OCI-LY1 (cell line): ENCODE data around the gene RSPRY1.
"Not testable (repeated sequence)": the region's sequence is repeated elsewhere in the genome, so short reads cannot be mapped to it uniquely, and the experiment has no call there.

ENCODE experiments used
- H2AFZ ChIP-seq: fragments of 200-600 bp; sonication (generic), shearing (Covaris generic); 2 replicates; pipeline ENCODE4 v1.6.0; 2014; ENCODE audit warnings: antibody characterized with exemption, mild to moderate bottlenecking, low read length
- H3F3A ChIP-seq: fragments of 200-600 bp; sonication (generic), shearing (Covaris generic); 2 replicates; pipeline ENCODE4 v1.6.0; 2014; ENCODE audit warnings: mild to moderate bottlenecking, antibody characterized with exemption, low read length, moderate library complexity; ENCODE audit not compliant: insufficient read depth
- H3K27ac ChIP-seq: fragments of 200-600 bp; sonication (generic); 2 replicates; pipeline ENCODE4 v1.5.1; 2014; ENCODE audit warnings: low read length, mixed run types, mild to moderate bottlenecking, low read depth; ENCODE audit not compliant: poor library complexity, severe bottlenecking
- H3K27me3 ChIP-seq: fragments of 200-600 bp; sonication (generic); 2 replicates; pipeline ENCODE4 v1.6.0; 2014; ENCODE audit warnings: antibody characterized with exemption, mild to moderate bottlenecking, low read length, moderate library complexity; ENCODE audit not compliant: insufficient read depth
- H3K36me3 ChIP-seq: fragments of 200-600 bp; sonication (generic); 2 replicates; pipeline ENCODE4 v1.6.1; 2014; ENCODE audit warnings: mild to moderate bottlenecking, antibody characterized with exemption, low read length, moderate library complexity, mixed read lengths; ENCODE audit not compliant: insufficient read depth
- H3K4me1 ChIP-seq: fragments of 200-600 bp; sonication (generic); 2 replicates; pipeline ENCODE4 v1.5.1; 2014; ENCODE audit warnings: mild to moderate bottlenecking, low read length, moderate library complexity; ENCODE audit not compliant: insufficient read depth, severe bottlenecking
- H3K4me2 ChIP-seq: fragments of 200-600 bp; sonication (generic), shearing (Covaris generic); 2 replicates; pipeline ENCODE4 v1.6.1; 2014; ENCODE audit warnings: low read length
- H3K4me3 ChIP-seq: fragments of 200-600 bp; sonication (generic); 2 replicates; pipeline ENCODE4 v1.5.1; 2014; ENCODE audit warnings: low read length, low read depth, mild to moderate bottlenecking, mixed read lengths; ENCODE audit not compliant: poor library complexity, severe bottlenecking
- H3K79me2 ChIP-seq: fragments of 200-600 bp; shearing (Covaris generic); 2 replicates; pipeline ENCODE4 v1.6.1; 2016; ENCODE audit warnings: mixed run types, low read length, mixed read lengths; ENCODE audit not compliant: insufficient read depth
- H3K9ac ChIP-seq: fragments of 200-600 bp; sonication (generic), shearing (Covaris generic); 2 replicates; pipeline ENCODE4 v1.6.1; 2014; ENCODE audit warnings: mild to moderate bottlenecking, low read length, mixed read lengths
- H3K9me2 ChIP-seq: fragments of 200-600 bp; sonication (generic), shearing (Covaris generic); 2 replicates; pipeline ENCODE4 v1.6.1; 2014; ENCODE audit warnings: low read depth, mild to moderate bottlenecking, low read length, mixed read lengths
- H3K9me3 ChIP-seq: fragments of 200-600 bp; shearing (Covaris generic); 2 replicates; pipeline ENCODE4 v1.6.1; 2014; ENCODE audit warnings: low read length, mixed read lengths
- H4K20me1 ChIP-seq: fragments of 200-600 bp; sonication (generic), shearing (Covaris generic); 2 replicates; pipeline ENCODE4 v1.6.0; 2016; ENCODE audit warnings: mild to moderate bottlenecking, low read length; ENCODE audit not compliant: insufficient read depth
- CTCF ChIP-seq: fragments of 200-600 bp; sonication (generic), shearing (Covaris generic); IDR thresholded peaks from 2 replicates; pipeline ENCODE4 v1.5.1; 2017; ENCODE audit warnings: mild to moderate bottlenecking, antibody characterized with exemption, low read length, moderate library complexity, mixed read lengths
- EZH2 ChIP-seq: fragments of 200-600 bp; sonication (generic), shearing (Covaris generic); IDR thresholded peaks from 2 replicates; pipeline ENCODE4 v1.8.0; 2017; ENCODE audit warnings: borderline replicate concordance, mixed run types, mild to moderate bottlenecking, antibody characterized with exemption, low read length, moderate library complexity, mixed read lengths

RSPRY1 gene

GRCh38 chr16:57184887-57185445, 1.2 kb upstream of the RSPRY1 start:
- no peaks in the 10 kb centered on the region for H3K9me2 ChIP-seq
- H3K79me2 ChIP-seq: peaks cover 74% of the 10 kb centered on the region
- H3K9ac ChIP-seq: peak overlapping the region; percentile 92
- peaks cover 30% of the 10 kb centered on the region for H3K4me1 ChIP-seq
- H3K9me3 ChIP-seq: no peaks in the 10 kb centered on the region
- H3K4me2 ChIP-seq: peak overlapping the region; percentile 98
- TF ChIP-seq CTCF (no peak), EZH2 (no peak)
- H2AFZ ChIP-seq: no peak overlapping the region
- H3K36me3 ChIP-seq: 0 out of 2 replicates have a peak, but pooled peaks cover 4% of the 10 kb centered on the region
- H4K20me1 ChIP-seq: no peaks in the 10 kb centered on the region
- peak overlapping the region; percentile 76 for H3K4me3 ChIP-seq
- H3K27ac ChIP-seq: peak overlapping the region; percentile 34
- no peaks in the 10 kb centered on the region for H3K27me3 ChIP-seq
- H3F3A ChIP-seq: no peaks in the 10 kb centered on the region

DNA sequence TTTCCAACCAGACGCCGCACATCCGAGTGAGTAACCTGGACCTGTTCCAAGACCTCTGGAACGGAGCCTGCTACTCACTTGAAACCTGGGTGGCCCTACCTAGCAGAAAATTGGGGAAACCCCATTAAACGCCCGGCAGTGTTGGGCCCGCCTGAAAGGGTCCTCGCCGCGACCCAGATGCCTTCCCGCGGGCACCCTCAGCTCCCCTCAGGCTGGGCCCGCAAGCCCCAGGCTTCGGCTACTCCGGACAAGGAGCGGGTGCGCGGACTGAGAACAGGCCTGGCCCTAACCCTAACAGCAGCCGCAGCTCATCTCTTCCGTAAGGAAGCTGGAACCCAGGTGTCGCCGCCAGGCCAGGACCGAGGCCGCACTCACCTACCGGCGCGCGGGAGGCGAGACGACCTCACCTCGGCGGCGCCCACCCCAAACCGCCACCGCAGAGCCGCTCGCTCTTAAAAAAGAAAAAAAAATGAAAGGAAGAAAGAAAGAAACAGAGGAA, 634 bp upstream of the RSPRY1 start:
- no peaks in the 10 kb centered on the region for H3K9me2 ChIP-seq
- 0 out of 2 replicates have a peak, but pooled peaks cover 4% of the 10 kb centered on the region for H3K36me3 ChIP-seq
- no peak overlapping the region for H2AFZ ChIP-seq
- peaks cover 30% of the 10 kb centered on the region for H3K4me1 ChIP-seq
- H3K4me3 ChIP-seq: peak overlapping the region; percentile 76
- peak overlapping the region; percentile 98 for H3K4me2 ChIP-seq
- no peaks in the 10 kb centered on the region for H3K9me3 ChIP-seq
- TF ChIP-seq CTCF (no peak), EZH2 (no peak)
- no peaks in the 10 kb centered on the region for H4K20me1 ChIP-seq
- H3K27me3 ChIP-seq: no peaks in the 10 kb centered on the region
- peaks cover 76% of the 10 kb centered on the region for H3K79me2 ChIP-seq
- no peaks in the 10 kb centered on the region for H3F3A ChIP-seq
- peak overlapping the region; percentile 92 for H3K9ac ChIP-seq
- peak overlapping the region; percentile 34 for H3K27ac ChIP-seq

DNA sequence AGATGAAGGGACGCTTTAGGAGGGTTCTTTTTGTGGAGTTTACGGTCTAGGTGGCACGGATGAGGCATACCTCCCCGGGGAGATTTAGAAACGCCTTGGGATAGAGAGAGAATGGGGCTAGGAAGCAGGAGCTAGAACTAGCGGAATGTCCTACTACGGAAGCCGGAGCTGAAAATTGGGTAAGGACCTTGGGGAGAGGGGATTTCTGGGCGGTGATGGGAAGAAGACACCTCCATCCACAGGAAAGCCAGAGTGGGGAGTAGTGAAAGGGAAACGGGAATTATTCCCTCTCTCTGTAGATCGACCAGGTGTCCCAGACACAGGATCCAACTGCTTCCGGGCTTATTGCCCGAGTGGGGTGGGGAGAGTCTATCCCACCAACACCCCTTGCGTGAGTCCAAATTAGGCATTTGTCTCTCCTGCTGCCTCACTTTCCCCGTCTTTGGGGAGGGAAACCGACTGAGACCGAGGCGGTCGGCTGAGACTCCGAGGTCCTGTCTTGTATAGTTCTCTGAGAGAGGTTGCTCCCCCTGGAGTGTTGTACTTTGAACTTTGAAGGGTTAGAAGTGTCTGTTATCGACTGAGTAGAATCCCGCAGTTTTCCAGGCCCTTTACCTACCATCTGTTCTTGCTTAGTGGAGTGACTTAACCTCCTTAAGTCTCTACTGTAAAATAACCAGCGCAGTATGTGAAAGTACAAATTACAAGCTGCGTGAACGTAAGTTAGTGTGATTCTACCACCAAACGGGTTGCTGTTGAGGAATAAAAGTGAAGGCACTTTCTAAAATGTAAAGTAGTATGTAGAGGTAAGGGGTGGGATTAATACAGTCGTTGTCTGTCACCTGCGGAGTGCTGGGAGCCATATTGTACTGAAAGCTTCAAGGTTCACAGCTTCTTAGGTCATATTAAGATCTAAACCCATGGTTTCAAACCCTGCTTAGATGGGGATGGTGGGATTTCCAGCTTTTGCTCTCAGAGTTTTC, 1.0 kb downstream of the RSPRY1 start:
- Histone ChIP-seq H3K4me2 (peak overlapping the region; percentile 98), H3K9ac (peak overlapping the region; percentile 75), H3K27me3 (no peaks in the 10 kb centered on the region), H3K36me3 (0 out of 2 replicates have a peak, but pooled peaks cover 4% of the 10 kb centered on the region), H3F3A (no peaks in the 10 kb centered on the region), H4K20me1 (no peaks in the 10 kb centered on the region), H3K9me3 (no peaks in the 10 kb centered on the region), H3K4me1 (peaks cover 30% of the 10 kb centered on the region), H3K9me2 (no peaks in the 10 kb centered on the region), H2AFZ (no peak overlapping the region), H3K27ac (peak overlapping the region; percentile 62), H3K79me2 (peaks cover 76% of the 10 kb centered on the region), H3K4me3 (peak overlapping the region; percentile 76)
- TF ChIP-seq EZH2: no peak
- TF ChIP-seq CTCF: no peak

GRCh38 chr16:57187902-57188710, 2.0 kb downstream of the RSPRY1 start:
- H3K36me3 ChIP-seq, H2AFZ ChIP-seq, H3K27me3 ChIP-seq, H4K20me1 ChIP-seq, H3K9me3 ChIP-seq, H3F3A ChIP-seq, H3K9me2 ChIP-seq: not testable (repeated sequence)
- H3K4me1 ChIP-seq: peaks cover 32% of the 10 kb centered on the region
- H3K27ac ChIP-seq: peak overlapping the region; percentile 62
- H3K4me2 ChIP-seq: peak overlapping the region; percentile 98
- peak overlapping the region; percentile 75 for H3K9ac ChIP-seq
- peak overlapping the region; percentile 76 for H3K4me3 ChIP-seq
- H3K79me2 ChIP-seq: peaks cover 76% of the 10 kb centered on the region
